H9 (cell line): Measurements from ENCODE around the gene NRP2. TPM values are rescaled to one million over a fixed set of nuclear protein-coding genes. Genes with fewer than 3 reads are reported as not detected.
A peak's percentile ranks its signal among the peaks of the same experiment; 100 is the strongest.

Source experiments
- DNase-seq: peaks from one replicate; pipeline ENCODE4 v3.0.0-alpha.2; 2017
- H2AFZ ChIP-seq: one replicate; pipeline ENCODE4 v1.6.1; 2013; ENCODE audit warnings: mild to moderate bottlenecking, low read length, control low read depth, moderate library complexity
- H2AK5ac ChIP-seq: 2 replicates; pipeline ENCODE4 v1.6.1; 2013; ENCODE audit warnings: low read length, control low read depth, mixed read lengths; ENCODE audit not compliant: insufficient read length
- H2BK120ac ChIP-seq: one replicate; pipeline ENCODE4 v1.6.1; 2013; ENCODE audit warnings: low read depth, mild to moderate bottlenecking, low read length, control low read depth, inconsistent platforms; ENCODE audit not compliant: poor library complexity, severe bottlenecking
- H2BK12ac ChIP-seq: 2 replicates; pipeline ENCODE4 v1.6.1; 2013; ENCODE audit warnings: low read length, control low read depth, mixed read lengths, low read depth; ENCODE audit not compliant: insufficient read length
- H2BK15ac ChIP-seq: 2 replicates; pipeline ENCODE4 v1.6.1; 2013; ENCODE audit warnings: low read depth, low read length, control low read depth
- H2BK20ac ChIP-seq: one replicate; pipeline ENCODE4 v1.6.1; 2013; ENCODE audit warnings: low read depth, mild to moderate bottlenecking, low read length, control low read depth, inconsistent platforms; ENCODE audit not compliant: poor library complexity, severe bottlenecking
- H2BK5ac ChIP-seq: 2 replicates; pipeline ENCODE4 v1.6.1; 2013; ENCODE audit warnings: low read length, control low read depth, mixed read lengths; ENCODE audit not compliant: insufficient read length
- H3K14ac ChIP-seq: 2 replicates; pipeline ENCODE4 v1.6.1; 2013; ENCODE audit warnings: low read length, control low read depth; ENCODE audit not compliant: insufficient read depth
- H3K18ac ChIP-seq: 2 replicates; pipeline ENCODE4 v1.6.1; 2013; ENCODE audit warnings: low read depth, mild to moderate bottlenecking, mixed read lengths, low read length, control low read depth; ENCODE audit not compliant: insufficient read length
- H3K23ac ChIP-seq: 2 replicates; pipeline ENCODE4 v1.6.1; 2013; ENCODE audit warnings: low read length, control low read depth, mixed read lengths, low read depth; ENCODE audit not compliant: insufficient read length
- H3K23me2 ChIP-seq: 2 replicates; pipeline ENCODE4 v1.6.1; 2013; ENCODE audit warnings: low read depth, mild to moderate bottlenecking, mixed read lengths, low read length, control low read depth; ENCODE audit not compliant: insufficient read length, poor library complexity, severe bottlenecking
- H3K27ac ChIP-seq: 2 replicates; pipeline ENCODE4 v1.5.1; 2013; ENCODE audit warnings: low read length, control low read depth, mixed read lengths, low read depth; ENCODE audit not compliant: insufficient read length
- H3K27me3 ChIP-seq: 2 replicates; pipeline ENCODE4 v1.6.1; 2013; ENCODE audit warnings: low read length, control low read depth, inconsistent platforms; ENCODE audit not compliant: insufficient read depth
- H3K4ac ChIP-seq: 2 replicates; pipeline ENCODE4 v1.6.1; 2013; ENCODE audit warnings: low read depth, mild to moderate bottlenecking, control low read depth, inconsistent platforms, low read length, moderate library complexity
- H3K4me1 ChIP-seq: 2 replicates; pipeline ENCODE4 v1.6.1; 2013; ENCODE audit warnings: low read length, control low read depth, inconsistent platforms; ENCODE audit not compliant: insufficient read depth
- H3K4me2 ChIP-seq: 2 replicates; pipeline ENCODE4 v1.6.1; 2013; ENCODE audit warnings: low read length, control low read depth, mixed read lengths; ENCODE audit not compliant: insufficient read length, insufficient read depth
- H3K56ac ChIP-seq: 2 replicates; pipeline ENCODE4 v1.6.1; 2013; ENCODE audit warnings: low read depth, mild to moderate bottlenecking, mixed read lengths, low read length, control low read depth; ENCODE audit not compliant: insufficient read length
- H3K79me1 ChIP-seq: 2 replicates; pipeline ENCODE4 v1.6.1; 2013; ENCODE audit warnings: low read depth, mild to moderate bottlenecking, moderate library complexity, low read length, control low read depth, inconsistent platforms; ENCODE audit not compliant: insufficient read depth, poor library complexity, severe bottlenecking
- H3K79me2 ChIP-seq: 2 replicates; pipeline ENCODE4 v1.6.1; 2013; ENCODE audit warnings: low read length, control low read depth, inconsistent platforms; ENCODE audit not compliant: insufficient read depth
- H3K9ac ChIP-seq: 2 replicates; pipeline ENCODE4 v1.6.1; 2013; ENCODE audit warnings: low read length, control low read depth, mixed read lengths; ENCODE audit not compliant: insufficient read length; ENCODE audit errors: extremely low read depth
- H3K9me3 ChIP-seq: one replicate; pipeline ENCODE4 v1.6.1; 2013; ENCODE audit warnings: low read depth, low read length, inconsistent platforms; ENCODE audit not compliant: control insufficient read depth
- H3T11ph ChIP-seq: one replicate; pipeline ENCODE4 v1.6.1; 2013; ENCODE audit warnings: mild to moderate bottlenecking, low read length, control low read depth, inconsistent platforms
- H4K20me1 ChIP-seq: one replicate; pipeline ENCODE4 v1.6.1; 2013; ENCODE audit not compliant: control insufficient read depth, insufficient read length, insufficient read depth
- H4K5ac ChIP-seq: 2 replicates; pipeline ENCODE4 v1.6.1; 2013; ENCODE audit warnings: low read depth, mild to moderate bottlenecking, mixed read lengths, low read length, control low read depth; ENCODE audit not compliant: insufficient read length
- H4K8ac ChIP-seq: replicated peaks from 2 replicates; pipeline ENCODE4 v1.6.1; 2013; ENCODE audit warnings: low read length, control low read depth, mixed read lengths, low read depth; ENCODE audit not compliant: insufficient read length
- H4K91ac ChIP-seq: 2 replicates; pipeline ENCODE4 v1.6.1; 2013; ENCODE audit warnings: low read depth, mild to moderate bottlenecking, moderate library complexity, mixed read lengths, low read length, control low read depth; ENCODE audit not compliant: insufficient read length
- H3K27ac Mint-ChIP-seq, 3 experiments: 2 replicates in 2 of 3; 3 replicates in 1 of 3; pipeline ENCODE4 v1.8.0; 2020 to 2021; ENCODE audit warnings: mixed read lengths in 3 of 3, mild to moderate bottlenecking in 1 of 3, moderate library complexity in 1 of 3
- H3K27me3 Mint-ChIP-seq: 2 replicates; pipeline ENCODE4 v1.8.0; 2021; ENCODE audit warnings: low read depth, mild to moderate bottlenecking, moderate library complexity, mixed read lengths
- H3K36me3 Mint-ChIP-seq, 3 experiments: 2 replicates in 2 of 3; 3 replicates in 1 of 3; pipeline ENCODE4 v1.8.0; 2020 to 2021; ENCODE audit warnings: low read depth in 3 of 3, mixed read lengths in 3 of 3; ENCODE audit not compliant: insufficient read depth in 1 of 3
- H3K4me1 Mint-ChIP-seq, 2 experiments: 2 replicates each; pipeline ENCODE4 v1.8.0; 2020; ENCODE audit warnings: mixed read lengths in 2 of 2
- H3K4me3 Mint-ChIP-seq, 2 experiments: 2 replicates in 1 of 2; 3 replicates in 1 of 2; pipeline ENCODE4 v1.8.0; 2020 to 2021; ENCODE audit warnings: mild to moderate bottlenecking in 2 of 2, mixed read lengths in 2 of 2, moderate library complexity in 1 of 2
- H3K9me3 Mint-ChIP-seq, 2 experiments: 2 replicates in 1 of 2; 3 replicates in 1 of 2; pipeline ENCODE4 v1.8.0; 2020; ENCODE audit warnings: mild to moderate bottlenecking in 2 of 2, mixed read lengths in 2 of 2, moderate library complexity in 1 of 2
- WGBS: extraction: QIAGEN DNeasy Blood & Tissue Kit; methylation state at CpG from one replicate; pipeline ENCODE4 v1.1.7; 2013; ENCODE audit warnings: missing lambda C conversion rate, low lambda C conversion rate, mixed read lengths; ENCODE audit not compliant: insufficient read length; ENCODE audit errors: extremely low coverage; 5-methylcytosine and 5-hydroxymethylcytosine counted together
- total RNA-seq: library from RNA; stranded (reverse); gene quantifications from 2 replicates; pipeline ENCODE4 v1.2.1, GENCODE V29; 2021
- TF ChIP-seq, protein P1 (sequence below): fragments of 200-600 bp; sonication (generic); conservative IDR thresholded peaks from 3 replicates; pipeline ENCODE4 v1.8.0; 2021; ENCODE audit warnings: antibody characterized with exemption, mild to moderate bottlenecking

NRP2 gene
- total RNA-seq, 1 experiment from 2014 or later = 19.7 TPM

DNA sequence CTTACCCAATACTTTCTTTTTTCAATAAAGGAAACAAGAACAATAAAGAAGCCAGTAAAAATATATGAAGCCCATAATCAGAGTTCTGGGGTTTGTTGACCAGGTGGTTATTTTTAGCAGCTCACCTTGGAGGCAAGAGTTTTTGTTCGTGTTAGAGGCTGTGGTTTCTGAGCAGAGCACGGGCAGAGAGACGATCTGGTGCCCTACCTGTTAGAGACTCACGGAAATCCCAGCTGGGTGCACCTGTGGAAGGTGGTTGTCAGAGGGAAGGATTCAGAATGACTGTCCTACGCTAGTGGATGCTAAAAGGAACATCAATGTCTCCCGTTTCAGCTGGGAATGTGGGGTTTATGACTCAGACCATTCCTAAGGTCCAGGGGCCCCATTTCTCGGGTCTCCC lies 87.6 kb downstream of the NRP2 start:
- no peak overlapping the region for H3K9ac ChIP-seq
- no peaks in the 10 kb centered on the region for H4K20me1 ChIP-seq
- H3K18ac ChIP-seq = no peak overlapping the region
- no peak overlapping the region for H3K4me3 Mint-ChIP-seq
- H3K36me3 Mint-ChIP-seq = peaks cover 0 to 9% (median 7%) of the 10 kb centered on the region in 3 experiments; a peak in 3 of 7 replicates
- H3K4ac ChIP-seq = no peak overlapping the region
- no peaks in the 10 kb centered on the region for H3K4me1 ChIP-seq
- H2AFZ ChIP-seq = no peak overlapping the region
- H2BK12ac ChIP-seq = no peak overlapping the region
- no peak overlapping the region for H2AK5ac ChIP-seq
- H4K5ac ChIP-seq = no peak overlapping the region
- H2BK5ac ChIP-seq = no peak overlapping the region
- DNase-seq = no peak
- no peak overlapping the region for H3K23ac ChIP-seq
- H3T11ph ChIP-seq = no peak overlapping the region
- H4K8ac ChIP-seq = no peak overlapping the region
- no peak overlapping the region for H3K4me2 ChIP-seq
- no peak overlapping the region for H2BK15ac ChIP-seq
- H3K79me1 ChIP-seq = no peaks in the 10 kb centered on the region
- H3K9me3 ChIP-seq = no peaks in the 10 kb centered on the region
- H3K23me2 ChIP-seq = no peaks in the 10 kb centered on the region
- H3K9me3 Mint-ChIP-seq = no peaks in the 10 kb centered on the region
- H2BK120ac ChIP-seq = no peak overlapping the region
- peaks cover 30 to 32% of the 10 kb centered on the region in 2 experiments for H3K4me1 Mint-ChIP-seq
- peak overlapping the region in 1 of 3 experiments; percentile 77; a peak in 1 of 7 replicates for H3K27ac Mint-ChIP-seq
- peaks cover 14% of the 10 kb centered on the region for H3K27me3 Mint-ChIP-seq
- H2BK20ac ChIP-seq = no peak overlapping the region
- H3K79me2 ChIP-seq = no peaks in the 10 kb centered on the region
- no CpG with 5 or more reads among the region's 7 CpGs for WGBS
- no peak overlapping the region for H3K14ac ChIP-seq
- TF ChIP-seq, protein P1, sequence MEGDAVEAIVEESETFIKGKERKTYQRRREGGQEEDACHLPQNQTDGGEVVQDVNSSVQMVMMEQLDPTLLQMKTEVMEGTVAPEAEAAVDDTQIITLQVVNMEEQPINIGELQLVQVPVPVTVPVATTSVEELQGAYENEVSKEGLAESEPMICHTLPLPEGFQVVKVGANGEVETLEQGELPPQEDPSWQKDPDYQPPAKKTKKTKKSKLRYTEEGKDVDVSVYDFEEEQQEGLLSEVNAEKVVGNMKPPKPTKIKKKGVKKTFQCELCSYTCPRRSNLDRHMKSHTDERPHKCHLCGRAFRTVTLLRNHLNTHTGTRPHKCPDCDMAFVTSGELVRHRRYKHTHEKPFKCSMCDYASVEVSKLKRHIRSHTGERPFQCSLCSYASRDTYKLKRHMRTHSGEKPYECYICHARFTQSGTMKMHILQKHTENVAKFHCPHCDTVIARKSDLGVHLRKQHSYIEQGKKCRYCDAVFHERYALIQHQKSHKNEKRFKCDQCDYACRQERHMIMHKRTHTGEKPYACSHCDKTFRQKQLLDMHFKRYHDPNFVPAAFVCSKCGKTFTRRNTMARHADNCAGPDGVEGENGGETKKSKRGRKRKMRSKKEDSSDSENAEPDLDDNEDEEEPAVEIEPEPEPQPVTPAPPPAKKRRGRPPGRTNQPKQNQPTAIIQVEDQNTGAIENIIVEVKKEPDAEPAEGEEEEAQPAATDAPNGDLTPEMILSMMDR = no peak
- H3K56ac ChIP-seq = no peak overlapping the region
- H3K27ac ChIP-seq = no peak overlapping the region
- no peak overlapping the region for H4K91ac ChIP-seq
- H3K27me3 ChIP-seq = no peaks in the 10 kb centered on the region
